K562 (cell line): ENCODE data around the gene RASSF1. TPM values are rescaled to one million over a fixed set of nuclear protein-coding genes. Genes with fewer than 3 reads are reported as not detected.

ENCODE experiments used
- CBFA2T2 ChIP-seq: fragments of 450-650 bp; conservative IDR thresholded peaks from 2 replicates; pipeline ENCODE4 v1.6.1; 2017; ENCODE audit warnings: mild to moderate bottlenecking
- DACH1 ChIP-seq: fragments of 450-650 bp; IDR thresholded peaks from 2 replicates; pipeline ENCODE4 v1.6.1; 2018; ENCODE audit not compliant: partially characterized antibody
- DPF2 ChIP-seq: fragments of 450-650 bp; IDR thresholded peaks from 2 replicates; pipeline ENCODE4 v1.6.1; 2016
- FOXA3 ChIP-seq, 2 experiments: fragments of 450-650 bp in 1 of 2; sonication (generic) in 1 of 2; formaldehyde crosslinking; IDR thresholded peaks in 1 of 2; conservative IDR thresholded peaks in 1 of 2; 2 replicates each; pipeline versions ENCODE4 v1.4.0 to v1.8.0; 2020 to 2022; ENCODE audit warnings: mild to moderate bottlenecking in 2 of 2, missing genetic modification reagents in 1 of 2
- GATA2 ChIP-seq: sonication (generic); formaldehyde crosslinking; IDR thresholded peaks from 2 replicates; pipeline ENCODE4 v1.4.0; 2020; ENCODE audit warnings: mild to moderate bottlenecking, missing genetic modification reagents
- HINFP ChIP-seq: fragments of 450-650 bp; conservative IDR thresholded peaks from 2 replicates; pipeline ENCODE4 v1.6.1; 2016; ENCODE audit warnings: missing genetic modification characterization, low read depth, mild to moderate bottlenecking, control low read depth, missing compliant biosample characterization
- TBP ChIP-seq: optimal IDR thresholded peaks from 2 replicates; pipeline ENCODE3; 2011; ENCODE audit warnings: low read depth, low read length, improper control_type of control experiment
- XRCC5 ChIP-seq: fragments of 200-400 bp; formaldehyde crosslinking; IDR thresholded peaks from 2 replicates; pipeline ENCODE4 v1.6.1; 2017; ENCODE audit warnings: low read depth, mild to moderate bottlenecking, low read length
- ZNF280A ChIP-seq: fragments of 450-650 bp; IDR thresholded peaks from 2 replicates; pipeline ENCODE4 v1.6.1; 2018; ENCODE audit warnings: mild to moderate bottlenecking, low read depth; ENCODE audit not compliant: partially characterized antibody
- ZNF318 ChIP-seq, 2 experiments: fragments of 450-650 bp; IDR thresholded peaks; 2 replicates each; pipeline ENCODE4 v1.6.1; 2016; ENCODE audit warnings: mild to moderate bottlenecking in 2 of 2, borderline replicate concordance in 1 of 2, low read depth in 1 of 2, moderate library complexity in 1 of 2
- ZNF445 ChIP-seq: fragments of 250-450 bp; sonication (Bioruptor Pico); IDR thresholded peaks from 2 replicates; pipeline ENCODE4 v1.4.0; 2020; ENCODE audit warnings: low read depth, mild to moderate bottlenecking, moderate library complexity
- polyA plus RNA-seq, 8 experiments: library from polyadenylated mRNA; depleted of rRNA in 4 of 8; stranded (reverse) in 5 of 8; unstranded in 3 of 8; fragments of >200 nt; fragmentation: Nextera tagmentation in 2 of 8; fragmentation: Illumina TruSeq in 1 of 8; extraction: Ambion mirVana in 2 of 8; extraction: Trizol in 1 of 8; gene quantifications; 2 replicates each; pipeline versions ENCODE4 v1.2.1 to v1.2.3, GENCODE V29; 2011 to 2014; ENCODE audit warnings: inconsistent platforms in 1 of 8, missing spikeins in 1 of 8
- total RNA-seq, 7 experiments: library from RNA; depleted of rRNA in 6 of 7; stranded (reverse); fragments of >200 nt in 6 of 7; fragmentation: Illumina TruSeq in 2 of 7; extraction: Trizol in 2 of 7; gene quantifications; 2 replicates each; pipeline versions ENCODE4 v1.2.1 to v1.2.3, GENCODE V29; 2011 to 2021; ENCODE audit warnings: low replicate concordance in 1 of 7

The RASSF1 gene
- total and polyA plus RNA-seq, 9 of the 15 experiments (the other 6 are each of a cell fraction or from before 2014, with no cell fraction given), result 3.6 to 57.1 (median 24.6) TPM

- no peak for TF ChIP-seq ZNF318 (IDR thresholded peaks at IDR 0.05; ENCODE audit: borderline replicate concordance in 1 of 2, low read depth in 1 of 2)
- TF ChIP-seq ZNF445, result no peak
- TF ChIP-seq DACH1, result peak; percentile 77
- peak; percentile 52; the same call in 1 of the 2 replicates for TF ChIP-seq DPF2
- TF ChIP-seq ZNF280A, result no peak
- no peak for TF ChIP-seq TBP
- 0 out of 4 replicates have a peak, but pooled peaks of 1 of the 2 experiments have one; percentile 30 for TF ChIP-seq FOXA3 (CRISPR knock-in tag; conservative IDR thresholded peaks at IDR 0.05 in 1 of 2, IDR thresholded peaks at IDR 0.05 in 1 of 2)
- peak; percentile 58; the same call in 1 of the 2 replicates for TF ChIP-seq XRCC5
- 0 out of 2 replicates have a peak, but pooled peaks have one; percentile 9 for TF ChIP-seq CBFA2T2
- peak; percentile 13; the same call in 1 of the 2 replicates for TF ChIP-seq GATA2 (CRISPR knock-in tag)
- no peak for TF ChIP-seq HINFP (tag)
These were observed 16.1 kb downstream of the RASSF1 start (continued) for GRCh38 chr3:50324351-50325112.
